HepG2 (cell line): ENCODE data around the gene RHOD. TPM values are rescaled to one million over a fixed set of nuclear protein-coding genes. Genes with fewer than 3 reads are reported as not detected.

ENCODE experiments used
- ATAC-seq: fragments of 200-7000 bp; cut with Tn5 transposase; 3 replicates; pipeline ENCODE4 v1.9.1; 2020; ENCODE audit warnings: mild to moderate bottlenecking, moderate library complexity
- BruUV-seq: library from RNA; stranded (reverse); fragments of 400-500 nt; replicated peaks from 2 replicates; lab custom pipeline; 2021; lab: Mats Ljungman, UMichigan
- CTCF ChIA-PET: fragments of 300-600 bp; formaldehyde crosslinking; extraction: SDS; loops from one replicate; lab custom pipeline; 2021; ENCODE audit warnings: low total read pairs, inconsistent platforms, low intra/inter-chr PET ratio; lab: Yijun Ruan, JAX
- POLR2A ChIA-PET: fragments of 350-600 bp; sonication (Branson Sonifier 250); formaldehyde crosslinking; loops from one replicate; lab custom pipeline; 2020; ENCODE audit warnings: antibody characterized with exemption, inconsistent platforms; lab: Yijun Ruan, JAX
- DNase-seq: peaks from one replicate; pipeline ENCODE4 v3.0.0-alpha.2; 2015; ENCODE audit warnings: low spot score
- FAIRE-seq: peaks from 3 replicates; lab custom pipeline; 2011; peaks lifted over from hg19 to GRCh38; lab: Jason Lieb, UNC
- H2AFZ ChIP-seq: one replicate; pipeline ENCODE4 v1.6.1; 2011; ENCODE audit warnings: low read length, inconsistent platforms
- H3K27ac ChIP-seq: fragments of 300-600 bp; 3 replicates; pipeline ENCODE4 v1.8.0; 2011; ENCODE audit warnings: mixed run types, mild to moderate bottlenecking, mixed read lengths, low read length, inconsistent platforms; ENCODE audit not compliant: insufficient read depth; ENCODE audit errors: extremely low read length
- H3K27me3 ChIP-seq, 2 experiments: fragments of 200-600 bp in 1 of 2; 2 replicates in 1 of 2; 3 replicates in 1 of 2; pipeline versions ENCODE4 v1.6.0 to v1.8.0; 2011; ENCODE audit warnings: low read length in 2 of 2, mild to moderate bottlenecking in 2 of 2, moderate library complexity in 2 of 2, inconsistent platforms in 1 of 2; ENCODE audit not compliant: insufficient read depth in 2 of 2, control insufficient read depth in 1 of 2
- H3K36me3 ChIP-seq, 2 experiments: fragments of 200-600 bp in 1 of 2; replicated peaks in 1 of 2; 2 replicates in 1 of 2; 3 replicates in 1 of 2; pipeline versions ENCODE4 v1.5.1 to v1.8.0; 2011; ENCODE audit warnings: low read length in 2 of 2, inconsistent platforms in 1 of 2; ENCODE audit not compliant: insufficient read depth in 2 of 2, control insufficient read depth in 1 of 2
- H3K4me1 ChIP-seq: 2 replicates; pipeline ENCODE4 v1.5.1; 2012; ENCODE audit warnings: low read length, inconsistent platforms; ENCODE audit not compliant: insufficient read depth
- H3K4me2 ChIP-seq: 2 replicates; pipeline ENCODE4 v1.6.0; 2011; ENCODE audit warnings: low read depth, low read length, inconsistent platforms
- H3K4me3 ChIP-seq, 3 experiments: fragments of 200-600 bp in 1 of 3; sonication (generic), shearing (Covaris generic) in 1 of 3; replicated peaks in 1 of 3; 2 replicates each; pipeline ENCODE4 v1.5.1; 2011 to 2016; ENCODE audit warnings: low read length in 3 of 3, inconsistent platforms in 2 of 3, low read depth in 2 of 3, mild to moderate bottlenecking in 2 of 3, control low read depth in 1 of 3, mixed read lengths in 1 of 3; ENCODE audit not compliant: insufficient read depth in 1 of 3
- H3K79me2 ChIP-seq: one replicate; pipeline ENCODE4 v1.6.1; 2011; ENCODE audit warnings: low read length, inconsistent platforms; ENCODE audit not compliant: insufficient read depth
- H3K9ac ChIP-seq: 2 replicates; pipeline ENCODE4 v1.6.0; 2011; ENCODE audit warnings: mild to moderate bottlenecking, low read depth, low read length, inconsistent platforms; ENCODE audit not compliant: insufficient read depth
- H3K9me3 ChIP-seq: 2 replicates; pipeline ENCODE4 v1.5.1; 2012; ENCODE audit warnings: mild to moderate bottlenecking, low read length
- H4K20me1 ChIP-seq: 2 replicates; pipeline ENCODE4 v1.6.0; 2011; ENCODE audit warnings: inconsistent platforms, mild to moderate bottlenecking, low read length, moderate library complexity; ENCODE audit not compliant: insufficient read depth
- DPF2 ChIP-seq: sonication (generic); formaldehyde crosslinking; IDR thresholded peaks from 2 replicates; pipeline ENCODE4 v1.4.0; 2020; ENCODE audit warnings: mild to moderate bottlenecking, low read depth, missing genetic modification reagents, borderline replicate concordance
- KLF16 ChIP-seq, 2 experiments: sonication (generic) in 1 of 2; formaldehyde crosslinking in 1 of 2; IDR thresholded peaks; 2 replicates each; pipeline versions ENCODE4 v1.6.1 to v1.8.0; 2016 to 2023; ENCODE audit warnings: missing genetic modification reagents in 2 of 2, missing compliant biosample characterization in 1 of 2
- RARA ChIP-seq: IDR thresholded peaks from 2 replicates; pipeline ENCODE4 v1.6.1; 2016; ENCODE audit warnings: missing genetic modification reagents, missing compliant biosample characterization
- SPEN ChIP-seq: sonication (generic); formaldehyde crosslinking; IDR thresholded peaks from 2 replicates; pipeline ENCODE4 v1.5.1; 2020; ENCODE audit warnings: low read depth, mild to moderate bottlenecking, missing genetic modification reagents
- ZFX ChIP-seq: sonication (generic); formaldehyde crosslinking; IDR thresholded peaks from 2 replicates; pipeline ENCODE4 v1.4.0; 2020; ENCODE audit warnings: mild to moderate bottlenecking, low read depth, missing genetic modification reagents, moderate library complexity
- ZFY ChIP-seq: sonication (generic); formaldehyde crosslinking; IDR thresholded peaks from 2 replicates; pipeline ENCODE4 v1.4.0; 2020; ENCODE audit warnings: missing genetic modification reagents
- ZNF350 ChIP-seq: sonication (generic); formaldehyde crosslinking; IDR thresholded peaks from 2 replicates; pipeline ENCODE4 v1.4.0; 2020; ENCODE audit warnings: mild to moderate bottlenecking, low read depth, missing genetic modification reagents, borderline replicate concordance
- ZNF468 ChIP-seq: sonication (generic); formaldehyde crosslinking; IDR thresholded peaks from 2 replicates; pipeline ENCODE4 v1.8.0; 2022; ENCODE audit warnings: mild to moderate bottlenecking, moderate library complexity, missing genetic modification reagents
- WGBS: methylation state at CpG from one replicate; pipeline ENCODE4 v1.1.6; 2017; ENCODE audit warnings: low lambda C conversion rate; 5-methylcytosine and 5-hydroxymethylcytosine counted together
- in situ Hi-C: cut with HindIII; loops from 2 replicates; pipeline ENCODE4 v1.10.0; 2017; ENCODE audit warnings: low pct_unique_long_range_greater_than_20kb; ENCODE audit not compliant: extremely low pct_ligation_motif_present
- intact Hi-C: fragments of 100-400 bp; cut with micrococcal nuclease; formaldehyde crosslinking; loops from one replicate; pipeline ENCODE4 v1.10.0; 2022; ENCODE audit not compliant: unreplicated experiment
- polyA plus RNA-seq, 8 experiments: library from polyadenylated mRNA; depleted of rRNA in 3 of 8; stranded (reverse) in 7 of 8; unstranded in 1 of 8; fragments of >200 nt; fragmentation: Illumina TruSeq in 4 of 8; extraction: Trizol in 4 of 8; gene quantifications; 2 replicates each; pipeline versions ENCODE4 v1.2.1 to v1.2.3, GENCODE V29; 2011 to 2016; ENCODE audit warnings: low read depth in 4 of 8, missing spikeins in 1 of 8, mixed read lengths in 1 of 8; ENCODE audit not compliant: insufficient read depth in 1 of 8
- total RNA-seq, 5 experiments: library from RNA; depleted of rRNA; stranded (reverse); fragments of >200 nt; fragmentation: Illumina TruSeq; extraction: Trizol; gene quantifications; 2 replicates each; pipeline ENCODE4 v1.2.3, GENCODE V29; 2016; ENCODE audit warnings: low read depth in 1 of 5
- TF ChIP-seq, protein P1 (sequence below): sonication (generic); formaldehyde crosslinking; IDR thresholded peaks from 2 replicates; pipeline ENCODE4 v1.8.1; 2023; ENCODE audit warnings: mild to moderate bottlenecking, missing genetic modification reagents
- TF ChIP-seq, protein P2 (sequence below): sonication (generic); formaldehyde crosslinking; IDR thresholded peaks from 2 replicates; pipeline ENCODE4 v1.4.0; 2020; ENCODE audit warnings: mild to moderate bottlenecking, missing genetic modification reagents
- TF ChIP-seq, protein P3 (sequence below): sonication (generic); formaldehyde crosslinking; IDR thresholded peaks from 2 replicates; pipeline ENCODE4 v1.5.1; 2020; ENCODE audit warnings: mild to moderate bottlenecking, missing genetic modification reagents, moderate library complexity
- TF ChIP-seq, protein P4 (sequence below): sonication (generic); formaldehyde crosslinking; IDR thresholded peaks from 2 replicates; pipeline ENCODE4; 2020; ENCODE audit warnings: missing genetic modification reagents, mild to moderate bottlenecking, borderline replicate concordance

Gene RHOD
- total and polyA plus RNA-seq, 2 of the 13 experiments (the other 11 are each of a cell fraction or from before 2014, with no cell fraction given): 0.27 to 0.98 TPM

DNA sequence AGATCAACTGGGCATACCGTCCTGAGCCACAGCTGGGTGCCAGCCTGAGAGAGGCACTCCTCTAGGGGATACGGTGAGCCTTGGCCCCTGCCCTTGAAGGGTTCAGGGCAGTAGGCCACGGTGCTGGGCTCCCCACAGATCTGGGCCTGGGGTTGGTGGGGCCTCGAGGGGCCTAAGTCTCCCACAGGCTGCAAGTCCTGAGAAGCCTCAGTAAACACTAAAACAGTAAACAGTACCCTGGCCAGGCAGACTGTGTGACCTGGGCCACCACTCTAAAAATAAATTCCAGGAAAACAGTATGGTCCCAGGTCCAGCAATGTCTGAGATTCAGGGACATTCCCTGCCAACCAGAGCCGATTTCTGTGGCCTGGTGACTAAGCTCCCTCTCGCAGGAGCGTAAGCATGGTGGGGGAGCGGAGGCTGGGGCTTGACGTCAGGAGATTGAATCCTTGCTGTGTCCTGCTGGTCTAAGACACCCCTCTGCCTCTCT, 2.3 kb upstream of the RHOD start:
- intact Hi-C loops (loop anchor here (1.0 kb wide), 1 partner anchor 17 kb away; no protein-coding TSS in a partner anchor), in situ Hi-C loops (no loop called here)
- 3% methylated on average over 9 of the region's 9 CpGs for WGBS
- peak overlapping the region; percentile 36 for H3K9ac ChIP-seq
- H3K9me3 ChIP-seq: no peaks in the 10 kb centered on the region
- H3K36me3 ChIP-seq: no peaks in the 10 kb centered on the region
- no peak overlapping the region for H2AFZ ChIP-seq
- H3K27me3 ChIP-seq: peaks cover 1 to 29% of the 10 kb centered on the region in 2 experiments; a peak in 1 of 5 replicates
- FAIRE-seq (no peak), DNase-seq (peak; percentile 49), ATAC-seq (peak; percentile 24)
- H3K79me2 ChIP-seq: no peaks in the 10 kb centered on the region
- peak overlapping the region; percentile 69 for H3K4me2 ChIP-seq
- peaks cover 52% of the 10 kb centered on the region for H3K4me1 ChIP-seq
- ChIA-PET POLR2A (interaction anchor here (1.0 to 1.3 kb wide), 5 partner anchors 10 to 574 kb away, joined by 3 to 4 read pairs (median 4); partner anchors contain the start of genes DPP3, POLD4 and RCE1), CTCF (interaction anchor here (2.2 kb wide), 1 partner anchor 17 kb away, joined by 14 read pairs; no protein-coding TSS in a partner anchor)
- H3K4me3 ChIP-seq: peak overlapping the region in 1 of 3 experiments; percentile 44; a peak in 1 of 6 replicates
- peak overlapping the region; percentile 48 for H3K27ac ChIP-seq
- no peaks in the 10 kb centered on the region for H4K20me1 ChIP-seq
- no TSS peak for BruUV-seq
- TF ChIP-seq, protein P1, sequence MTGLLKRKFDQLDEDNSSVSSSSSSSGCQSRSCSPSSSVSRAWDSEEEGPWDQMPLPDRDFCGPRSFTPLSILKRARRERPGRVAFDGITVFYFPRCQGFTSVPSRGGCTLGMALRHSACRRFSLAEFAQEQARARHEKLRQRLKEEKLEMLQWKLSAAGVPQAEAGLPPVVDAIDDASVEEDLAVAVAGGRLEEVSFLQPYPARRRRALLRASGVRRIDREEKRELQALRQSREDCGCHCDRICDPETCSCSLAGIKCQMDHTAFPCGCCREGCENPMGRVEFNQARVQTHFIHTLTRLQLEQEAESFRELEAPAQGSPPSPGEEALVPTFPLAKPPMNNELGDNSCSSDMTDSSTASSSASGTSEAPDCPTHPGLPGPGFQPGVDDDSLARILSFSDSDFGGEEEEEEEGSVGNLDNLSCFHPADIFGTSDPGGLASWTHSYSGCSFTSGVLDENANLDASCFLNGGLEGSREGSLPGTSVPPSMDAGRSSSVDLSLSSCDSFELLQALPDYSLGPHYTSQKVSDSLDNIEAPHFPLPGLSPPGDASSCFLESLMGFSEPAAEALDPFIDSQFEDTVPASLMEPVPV (CRISPR knock-in tag): 0 out of 2 replicates have a peak, but pooled peaks have one; percentile 10
- TF ChIP-seq, protein P2, sequence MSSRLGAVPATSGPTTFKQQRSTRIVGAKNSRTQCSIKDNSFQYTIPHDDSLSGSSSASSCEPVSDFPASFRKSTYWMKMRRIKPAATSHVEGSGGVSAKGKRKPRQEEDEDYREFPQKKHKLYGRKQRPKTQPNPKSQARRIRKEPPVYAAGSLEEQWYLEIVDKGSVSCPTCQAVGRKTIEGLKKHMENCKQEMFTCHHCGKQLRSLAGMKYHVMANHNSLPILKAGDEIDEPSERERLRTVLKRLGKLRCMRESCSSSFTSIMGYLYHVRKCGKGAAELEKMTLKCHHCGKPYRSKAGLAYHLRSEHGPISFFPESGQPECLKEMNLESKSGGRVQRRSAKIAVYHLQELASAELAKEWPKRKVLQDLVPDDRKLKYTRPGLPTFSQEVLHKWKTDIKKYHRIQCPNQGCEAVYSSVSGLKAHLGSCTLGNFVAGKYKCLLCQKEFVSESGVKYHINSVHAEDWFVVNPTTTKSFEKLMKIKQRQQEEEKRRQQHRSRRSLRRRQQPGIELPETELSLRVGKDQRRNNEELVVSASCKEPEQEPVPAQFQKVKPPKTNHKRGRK (CRISPR knock-in tag): 0 out of 2 replicates have a peak, but pooled peaks have one; percentile 9
- TF ChIP-seq DPF2 (0 out of 2 replicates have a peak, but pooled peaks have one; percentile 25), ZNF350 (peak; percentile 7; the same call in 1 of the 2 replicates), ZFY (CRISPR knock-in tag) (peak; percentile 29; the same call in 1 of the 2 replicates), RARA (peak; percentile 61), ZNF468 (CRISPR knock-in tag) (no peak), SPEN (CRISPR knock-in tag) (peak; percentile 4; the same call in 1 of the 2 replicates), KLF16 (CRISPR knock-in tag; IDR thresholded peaks at IDR 0.05) (no peak), ZFX (CRISPR knock-in tag) (peak; percentile 34)
- TF ChIP-seq, protein P3, sequence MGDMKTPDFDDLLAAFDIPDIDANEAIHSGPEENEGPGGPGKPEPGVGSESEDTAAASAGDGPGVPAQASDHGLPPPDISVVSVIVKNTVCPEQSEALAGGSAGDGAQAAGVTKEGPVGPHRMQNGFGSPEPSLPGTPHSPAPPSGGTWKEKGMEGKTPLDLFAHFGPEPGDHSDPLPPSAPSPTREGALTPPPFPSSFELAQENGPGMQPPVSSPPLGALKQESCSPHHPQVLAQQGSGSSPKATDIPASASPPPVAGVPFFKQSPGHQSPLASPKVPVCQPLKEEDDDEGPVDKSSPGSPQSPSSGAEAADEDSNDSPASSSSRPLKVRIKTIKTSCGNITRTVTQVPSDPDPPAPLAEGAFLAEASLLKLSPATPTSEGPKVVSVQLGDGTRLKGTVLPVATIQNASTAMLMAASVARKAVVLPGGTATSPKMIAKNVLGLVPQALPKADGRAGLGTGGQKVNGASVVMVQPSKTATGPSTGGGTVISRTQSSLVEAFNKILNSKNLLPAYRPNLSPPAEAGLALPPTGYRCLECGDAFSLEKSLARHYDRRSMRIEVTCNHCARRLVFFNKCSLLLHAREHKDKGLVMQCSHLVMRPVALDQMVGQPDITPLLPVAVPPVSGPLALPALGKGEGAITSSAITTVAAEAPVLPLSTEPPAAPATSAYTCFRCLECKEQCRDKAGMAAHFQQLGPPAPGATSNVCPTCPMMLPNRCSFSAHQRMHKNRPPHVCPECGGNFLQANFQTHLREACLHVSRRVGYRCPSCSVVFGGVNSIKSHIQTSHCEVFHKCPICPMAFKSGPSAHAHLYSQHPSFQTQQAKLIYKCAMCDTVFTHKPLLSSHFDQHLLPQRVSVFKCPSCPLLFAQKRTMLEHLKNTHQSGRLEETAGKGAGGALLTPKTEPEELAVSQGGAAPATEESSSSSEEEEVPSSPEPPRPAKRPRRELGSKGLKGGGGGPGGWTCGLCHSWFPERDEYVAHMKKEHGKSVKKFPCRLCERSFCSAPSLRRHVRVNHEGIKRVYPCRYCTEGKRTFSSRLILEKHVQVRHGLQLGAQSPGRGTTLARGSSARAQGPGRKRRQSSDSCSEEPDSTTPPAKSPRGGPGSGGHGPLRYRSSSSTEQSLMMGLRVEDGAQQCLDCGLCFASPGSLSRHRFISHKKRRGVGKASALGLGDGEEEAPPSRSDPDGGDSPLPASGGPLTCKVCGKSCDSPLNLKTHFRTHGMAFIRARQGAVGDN: peak; percentile 18
- TF ChIP-seq, protein P4, sequence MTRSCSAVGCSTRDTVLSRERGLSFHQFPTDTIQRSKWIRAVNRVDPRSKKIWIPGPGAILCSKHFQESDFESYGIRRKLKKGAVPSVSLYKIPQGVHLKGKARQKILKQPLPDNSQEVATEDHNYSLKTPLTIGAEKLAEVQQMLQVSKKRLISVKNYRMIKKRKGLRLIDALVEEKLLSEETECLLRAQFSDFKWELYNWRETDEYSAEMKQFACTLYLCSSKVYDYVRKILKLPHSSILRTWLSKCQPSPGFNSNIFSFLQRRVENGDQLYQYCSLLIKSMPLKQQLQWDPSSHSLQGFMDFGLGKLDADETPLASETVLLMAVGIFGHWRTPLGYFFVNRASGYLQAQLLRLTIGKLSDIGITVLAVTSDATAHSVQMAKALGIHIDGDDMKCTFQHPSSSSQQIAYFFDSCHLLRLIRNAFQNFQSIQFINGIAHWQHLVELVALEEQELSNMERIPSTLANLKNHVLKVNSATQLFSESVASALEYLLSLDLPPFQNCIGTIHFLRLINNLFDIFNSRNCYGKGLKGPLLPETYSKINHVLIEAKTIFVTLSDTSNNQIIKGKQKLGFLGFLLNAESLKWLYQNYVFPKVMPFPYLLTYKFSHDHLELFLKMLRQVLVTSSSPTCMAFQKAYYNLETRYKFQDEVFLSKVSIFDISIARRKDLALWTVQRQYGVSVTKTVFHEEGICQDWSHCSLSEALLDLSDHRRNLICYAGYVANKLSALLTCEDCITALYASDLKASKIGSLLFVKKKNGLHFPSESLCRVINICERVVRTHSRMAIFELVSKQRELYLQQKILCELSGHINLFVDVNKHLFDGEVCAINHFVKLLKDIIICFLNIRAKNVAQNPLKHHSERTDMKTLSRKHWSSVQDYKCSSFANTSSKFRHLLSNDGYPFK (CRISPR knock-in tag): no peak
